ENCODE measurements around the gene TMEM119. TPM values are rescaled to one million over a fixed set of nuclear protein-coding genes. Genes with fewer than 3 reads are reported as not detected.

TMEM119 gene
- total RNA-seq, result under 1 TPM; 0.16 to 0.20 TPM

GRCh38 chr12:108597559-108598471 lies at the start of gene TMEM119:
TSS of gene TMEM119 (minus strand) at chr12:108598084. CDS start at chr12:108592383, 5,701 bp downstream.
- no peaks in the 10 kb centered on the region for H3K36me3 Mint-ChIP-seq
- no peak for DNase-seq
- no peak within 1 kb of the TSS for H3K27ac Mint-ChIP-seq
- H3K9me3 Mint-ChIP-seq (ENCODE audit: low read depth), result no peaks in the 10 kb centered on the region
- CTCF ChIA-PET, result no interaction called here
- no peak within 1 kb of the TSS for H3K4me3 Mint-ChIP-seq
- no peaks in the 10 kb centered on the region for H3K27me3 Mint-ChIP-seq
- ATAC-seq, result no peak
- no peaks in the 10 kb centered on the region for H3K4me1 Mint-ChIP-seq

- H3K9me3 Mint-ChIP-seq (ENCODE audit: low read depth), result no peaks in the 10 kb centered on the region
- no peaks in the 10 kb centered on the region for H3K27me3 Mint-ChIP-seq
- H3K27ac Mint-ChIP-seq, result peak overlapping the region; percentile 22
- peaks cover 25% of the 10 kb centered on the region for H3K4me1 Mint-ChIP-seq
- ATAC-seq, result peak; percentile 27
- H3K36me3 Mint-ChIP-seq, result peaks cover 11% of the 10 kb centered on the region
- no peak overlapping the region for H3K4me3 Mint-ChIP-seq
- DNase-seq, result no peak
- CTCF ChIA-PET, result interaction anchor here (0.7 to 3.6 kb wide), 9 partner anchors 11 to 202 kb away, joined by 3 to 12 read pairs (median 4); partner anchors contain the start of genes ISCU and SELPLG
Measured at GRCh38 chr12:108646600-108647579, 49.0 kb upstream of the TMEM119 start.

- H3K27ac Mint-ChIP-seq, result peak overlapping the region; percentile 22
Measured at GRCh38 chr12:108645686-108646599, 48.1 kb upstream of the TMEM119 start.

GRCh38 chr12:108644811-108645120 lies 46.9 kb upstream of the TMEM119 start:
- Mint-ChIP-seq H3K36me3 (peaks cover 8% of the 10 kb centered on the region), H3K9me3 (ENCODE audit: low read depth) (no peaks in the 10 kb centered on the region), H3K4me1 (peaks cover 30% of the 10 kb centered on the region), H3K27me3 (no peaks in the 10 kb centered on the region), H3K4me3 (no peak overlapping the region), H3K27ac (no peak overlapping the region)
- no peak for ATAC-seq
- CTCF ChIA-PET, result interaction anchor here (2.9 to 3.6 kb wide), 2 partner anchors 9 to 27 kb away, joined by 11 to 12 read pairs; no protein-coding TSS in a partner anchor
- no peak for DNase-seq

More at GRCh38 chr12:108645686-108646599, 48.1 kb upstream of the TMEM119 start:
- no peak overlapping the region for H3K4me3 Mint-ChIP-seq
- CTCF ChIA-PET, result interaction anchor here (0.7 to 3.6 kb wide), 8 partner anchors 10 to 466 kb away, joined by 3 to 12 read pairs (median 5); partner anchors contain the start of gene SELPLG
- peaks cover 27% of the 10 kb centered on the region for H3K4me1 Mint-ChIP-seq
- peaks cover 8% of the 10 kb centered on the region for H3K36me3 Mint-ChIP-seq
- no peaks in the 10 kb centered on the region for H3K9me3 Mint-ChIP-seq (ENCODE audit: low read depth)
- no peak for DNase-seq
- H3K27me3 Mint-ChIP-seq, result no peaks in the 10 kb centered on the region
- no peak for ATAC-seq

- Mint-ChIP-seq H3K36me3 (peaks cover 8% of the 10 kb centered on the region), H3K27ac (no peak overlapping the region), H3K4me3 (no peak overlapping the region), H3K9me3 (ENCODE audit: low read depth) (no peaks in the 10 kb centered on the region), H3K4me1 (peaks cover 25% of the 10 kb centered on the region), H3K27me3 (no peaks in the 10 kb centered on the region)
- ATAC-seq, result no peak
- no peak for DNase-seq
- CTCF ChIA-PET, result interaction anchor here (3.6 kb wide), 1 partner anchor 27 kb away, joined by 12 read pairs; no protein-coding TSS in a partner anchor
Measured at GRCh38 chr12:108643941-108644810, 46.3 kb upstream of the TMEM119 start.

- CTCF ChIA-PET, result no interaction called here
- Mint-ChIP-seq H3K27ac (no peak overlapping the region), H3K4me3 (no peak overlapping the region), H3K36me3 (peaks cover 6% of the 10 kb centered on the region), H3K27me3 (no peaks in the 10 kb centered on the region), H3K9me3 (ENCODE audit: low read depth) (no peaks in the 10 kb centered on the region), H3K4me1 (peaks cover 22% of the 10 kb centered on the region)
- no peak for DNase-seq
- no peak for ATAC-seq
Measured at GRCh38 chr12:108642899-108643654, 45.2 kb upstream of the TMEM119 start.

GRCh38 chr12:108642269-108642870 lies 44.5 kb upstream of the TMEM119 start:
- Mint-ChIP-seq H3K36me3 (peaks cover 9% of the 10 kb centered on the region), H3K27ac (no peak overlapping the region), H3K9me3 (ENCODE audit: low read depth) (no peaks in the 10 kb centered on the region), H3K4me3 (no peak overlapping the region), H3K27me3 (no peaks in the 10 kb centered on the region), H3K4me1 (peaks cover 25% of the 10 kb centered on the region)
- no peak for ATAC-seq
- CTCF ChIA-PET, result interaction anchor here (3.1 kb wide), 1 partner anchor 24 kb away, joined by 17 read pairs; no protein-coding TSS in a partner anchor
- no peak for DNase-seq

- no peaks in the 10 kb centered on the region for H3K9me3 Mint-ChIP-seq (ENCODE audit: low read depth)
- H3K4me3 Mint-ChIP-seq, result no peak overlapping the region
- no peak overlapping the region for H3K27ac Mint-ChIP-seq
- H3K36me3 Mint-ChIP-seq, result peaks cover 7% of the 10 kb centered on the region
- CTCF ChIA-PET, result interaction anchor here (1.0 to 3.1 kb wide), 2 partner anchors 24 to 162 kb away, joined by 3 to 17 read pairs; no protein-coding TSS in a partner anchor
- H3K4me1 Mint-ChIP-seq, result peaks cover 30% of the 10 kb centered on the region
- DNase-seq (no peak), ATAC-seq (no peak)
- no peaks in the 10 kb centered on the region for H3K27me3 Mint-ChIP-seq
Measured at GRCh38 chr12:108641446-108642268, 43.8 kb upstream of the TMEM119 start.

GRCh38 chr12:108640802-108641445 lies 43.0 kb upstream of the TMEM119 start:
- peaks cover 5% of the 10 kb centered on the region for H3K36me3 Mint-ChIP-seq
- ATAC-seq (no peak), DNase-seq (no peak)
- H3K4me1 Mint-ChIP-seq, result peaks cover 29% of the 10 kb centered on the region
- no peak overlapping the region for H3K27ac Mint-ChIP-seq
- H3K9me3 Mint-ChIP-seq (ENCODE audit: low read depth), result no peaks in the 10 kb centered on the region
- CTCF ChIA-PET, result interaction anchor here (1.0 to 3.1 kb wide), 2 partner anchors 23 to 163 kb away, joined by 3 to 17 read pairs; no protein-coding TSS in a partner anchor
- H3K4me3 Mint-ChIP-seq, result no peak overlapping the region
- no peaks in the 10 kb centered on the region for H3K27me3 Mint-ChIP-seq

Data from activated CD8-positive, alpha-beta memory T cell treated with anti-CD3 and anti-CD28 coated beads, Interleukin-2, amount 10 ng/mL, durations not matched to agents 7 days and 5 days (primary cell).